ENCODE data around the gene ANKRD13D. TPM values are rescaled to one million over a fixed set of nuclear protein-coding genes. Genes with fewer than 3 reads are reported as not detected.

ANKRD13D gene
- total RNA-seq, 1 donor from 2014 or later: 110 TPM

- DNase-seq (ENCODE audit: low spot score): no peak
Observed at GRCh38 chr11:67273260-67273990, 15.7 kb upstream of the ANKRD13D start.

DNA sequence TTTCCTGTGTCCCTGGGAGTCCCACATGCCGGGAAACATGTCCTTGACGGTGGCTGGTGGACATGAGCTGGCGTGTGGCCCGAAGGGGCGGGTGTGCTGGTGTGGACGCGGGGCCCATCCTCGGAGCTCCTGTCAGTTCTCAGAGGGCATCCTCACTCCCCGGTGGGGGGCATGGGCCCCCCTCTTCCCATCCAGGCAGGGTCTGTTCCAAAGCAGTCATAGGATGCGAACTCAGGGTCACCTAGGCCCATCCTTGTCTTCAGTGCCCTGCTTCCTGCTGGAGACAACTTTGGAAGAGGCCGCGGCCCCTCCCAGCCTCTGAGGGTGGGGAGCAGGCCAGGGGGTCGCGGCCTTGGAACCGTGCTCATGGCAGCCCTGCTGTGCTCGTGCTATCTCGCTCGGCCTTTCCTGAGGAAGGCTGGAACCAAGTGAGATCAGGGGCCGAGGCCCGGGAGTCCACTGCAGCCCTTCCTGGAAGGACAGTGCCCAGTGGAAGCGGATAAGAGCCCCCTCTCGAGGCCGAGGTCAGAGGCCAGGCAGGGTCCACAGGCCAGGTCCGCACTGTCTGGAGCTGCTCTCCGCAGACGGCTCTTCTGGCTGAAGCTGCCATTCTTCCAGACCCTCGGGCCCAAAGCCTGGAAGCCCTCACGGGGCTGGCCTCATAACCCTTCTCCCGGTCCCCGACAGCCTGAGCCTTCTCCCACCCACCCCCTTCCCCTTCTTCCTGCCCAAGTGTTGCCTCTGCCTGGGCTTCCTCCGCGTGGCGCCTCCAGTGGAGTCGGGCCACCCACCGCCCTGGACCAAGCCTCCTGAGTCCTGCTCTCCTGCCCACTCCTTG lies 14.1 kb upstream of the ANKRD13D start:
- no peak for DNase-seq (ENCODE audit: low spot score)

GRCh38 chr11:67275606-67276409 lies 13.3 kb upstream of the ANKRD13D start:
- DNase-seq (ENCODE audit: low spot score): no peak

DNA sequence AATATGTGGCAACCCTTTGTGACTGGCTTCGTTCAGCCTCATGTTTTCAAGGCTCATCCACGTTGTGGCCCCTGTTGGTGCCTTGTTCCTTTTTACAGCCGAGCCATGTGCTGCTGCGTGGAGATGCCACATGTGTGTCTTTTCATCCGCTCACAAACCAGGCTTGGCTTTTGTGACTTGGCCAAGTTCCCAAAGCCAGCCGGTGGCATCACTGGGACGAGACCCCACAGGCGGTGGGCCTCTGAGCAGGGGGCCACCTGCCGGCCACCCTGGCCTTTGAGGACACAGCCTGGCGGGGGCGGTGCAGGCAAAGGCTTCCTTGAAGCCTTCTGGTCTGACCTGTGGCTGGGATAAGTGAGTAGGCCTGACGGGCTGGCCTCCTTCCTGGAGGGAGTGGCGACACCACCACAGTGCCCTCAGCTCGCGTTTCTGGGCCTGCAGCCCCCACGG lies 12.3 kb upstream of the ANKRD13D start:
- DNase-seq (ENCODE audit: low spot score): no peak

GRCh38 chr11:67277231-67277961 lies 11.7 kb upstream of the ANKRD13D start:
- DNase-seq (ENCODE audit: low spot score): peak; percentile 90

DNA sequence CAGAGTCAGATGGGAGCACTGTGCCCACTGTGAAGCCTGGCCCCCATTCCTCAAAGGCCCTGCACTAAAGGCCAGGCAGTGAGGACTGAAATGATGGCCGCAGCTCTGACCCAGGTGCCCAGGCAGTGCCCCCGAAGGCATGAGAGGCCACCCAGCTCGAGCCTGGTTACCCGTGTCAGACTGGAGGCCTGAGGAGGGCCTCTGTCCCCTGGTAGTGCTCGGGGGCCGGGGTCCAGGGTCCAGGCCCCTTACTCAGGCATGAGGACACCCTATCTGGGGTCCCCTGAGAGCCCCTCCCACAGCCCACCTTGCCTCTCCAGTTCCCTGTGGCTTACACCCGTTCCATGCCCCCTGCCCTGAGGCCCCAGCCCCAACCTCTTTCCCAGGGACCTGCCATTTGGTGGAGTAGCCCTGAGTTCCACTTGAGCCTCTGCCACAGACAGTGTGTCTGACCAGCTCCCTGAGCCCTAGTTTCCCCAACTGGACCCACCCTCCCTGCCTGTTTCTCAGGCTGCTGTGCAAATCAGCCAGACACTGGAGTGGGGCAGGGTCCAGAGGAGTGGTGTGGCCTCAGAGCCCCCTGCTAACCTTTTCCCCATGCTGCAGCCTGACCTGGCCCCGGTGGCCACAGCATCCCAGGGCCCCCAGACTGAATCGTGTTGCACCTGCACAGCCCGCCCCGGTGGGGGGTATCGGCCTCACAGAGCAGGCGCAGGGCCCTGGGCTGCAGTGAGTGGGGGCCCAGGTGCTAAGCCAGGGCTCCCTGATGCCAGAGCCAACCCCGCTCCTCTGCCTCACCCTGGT lies 10.8 kb upstream of the ANKRD13D start:
- no peak for DNase-seq (ENCODE audit: low spot score)

GRCh38 chr11:67278939-67279588 lies 10.0 kb upstream of the ANKRD13D start:
- no peak for DNase-seq (ENCODE audit: low spot score)

DNA sequence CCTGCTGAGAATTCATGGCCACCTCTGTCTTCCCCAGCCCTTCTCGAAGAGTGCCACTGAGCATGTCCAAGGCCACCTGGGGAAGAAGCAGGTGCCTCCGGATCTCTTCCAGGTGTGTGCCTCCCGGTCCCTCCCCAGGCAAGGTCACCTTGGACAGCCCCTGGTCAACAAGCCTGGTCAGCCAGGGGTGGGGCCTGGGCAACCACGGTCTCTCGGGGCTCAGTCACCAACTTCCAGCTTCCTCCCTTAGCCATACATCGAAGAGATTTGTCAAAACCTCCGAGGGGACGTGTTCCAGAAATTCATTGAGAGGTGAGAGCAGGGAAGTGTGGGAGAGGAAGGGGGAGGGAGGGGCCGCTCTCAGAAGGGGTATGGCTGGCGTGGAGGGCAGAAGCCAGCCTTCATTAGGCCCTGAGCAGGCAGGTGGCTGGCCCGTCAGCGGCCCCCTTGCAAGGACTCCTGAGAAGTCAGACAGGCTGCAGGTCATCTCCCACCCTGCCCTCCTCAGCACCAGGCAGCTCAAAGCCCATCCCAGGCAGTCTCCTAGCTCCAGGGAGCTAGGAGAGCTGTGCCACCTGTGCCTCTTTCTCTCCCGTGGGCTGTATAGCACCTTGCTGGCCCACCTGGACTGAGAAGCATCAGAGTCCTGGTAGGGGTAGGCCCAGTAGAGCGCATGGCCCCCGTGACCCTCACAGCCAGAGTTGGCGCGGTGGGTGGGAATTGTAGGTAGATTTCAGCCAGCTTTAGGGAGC lies 9.3 kb upstream of the ANKRD13D start:
- no peak for DNase-seq (ENCODE audit: low spot score)

DNA sequence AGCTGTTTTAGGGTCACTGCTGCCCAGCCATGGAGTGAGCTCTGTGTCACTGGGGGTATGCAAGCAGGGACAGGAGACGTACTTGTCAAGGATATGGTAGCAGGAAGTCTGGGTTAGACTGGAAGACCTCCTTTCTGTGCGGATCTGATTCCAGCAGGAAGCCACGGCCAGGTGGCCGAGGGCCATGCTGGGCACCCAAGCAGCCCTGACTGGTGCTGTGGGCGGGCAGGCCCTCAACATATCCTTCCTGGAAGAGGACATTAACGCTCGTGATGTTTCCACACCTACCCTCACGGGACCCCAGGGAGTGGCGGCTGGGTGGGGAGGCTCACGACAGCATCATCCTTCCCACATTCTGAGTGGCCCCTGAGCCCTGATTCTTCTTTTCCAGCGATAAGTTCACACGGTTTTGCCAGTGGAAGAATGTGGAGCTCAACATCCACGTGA lies 8.7 kb upstream of the ANKRD13D start:
- DNase-seq (ENCODE audit: low spot score): no peak

DNA sequence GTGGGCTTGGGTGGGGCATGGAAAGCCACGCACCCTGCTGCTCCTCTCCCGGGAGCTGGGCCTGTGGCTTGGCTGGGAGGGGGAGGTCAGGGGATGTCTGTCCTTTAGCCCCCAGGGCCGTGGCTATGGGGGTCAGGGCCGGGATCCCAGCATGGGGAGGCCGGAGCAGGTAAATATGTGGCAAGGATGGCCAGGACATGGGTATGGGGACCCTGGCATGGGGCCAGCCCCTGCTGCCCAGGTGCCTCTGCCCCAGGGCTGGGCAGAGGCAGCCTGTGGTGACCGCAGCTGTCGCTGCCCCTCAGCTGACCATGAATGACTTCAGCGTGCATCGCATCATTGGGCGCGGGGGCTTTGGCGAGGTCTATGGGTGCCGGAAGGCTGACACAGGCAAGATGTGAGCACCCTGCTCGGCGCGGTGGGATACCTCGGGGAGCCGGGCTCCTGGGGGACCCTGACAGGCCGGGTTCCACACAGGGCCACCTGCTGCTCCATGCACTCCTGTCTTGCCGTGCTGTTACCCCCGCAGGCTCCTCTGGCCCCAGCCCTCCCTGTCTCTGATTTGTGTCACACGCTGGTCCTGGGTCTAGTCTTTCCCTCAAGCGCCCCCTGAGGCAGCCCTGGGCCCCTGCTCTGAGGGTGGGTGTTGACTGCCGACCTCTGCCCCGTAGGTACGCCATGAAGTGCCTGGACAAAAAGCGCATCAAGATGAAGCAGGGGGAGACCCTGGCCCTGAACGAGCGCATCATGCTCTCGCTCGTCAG lies 8.1 kb upstream of the ANKRD13D start:
- no peak for DNase-seq (ENCODE audit: low spot score)

GRCh38 chr11:67281552-67282150 lies 7.5 kb upstream of the ANKRD13D start:
- DNase-seq (ENCODE audit: low spot score): no peak

- no peak for DNase-seq (ENCODE audit: low spot score)
Observed at GRCh38 chr11:67282155-67282875, 6.8 kb upstream of the ANKRD13D start.

DNA sequence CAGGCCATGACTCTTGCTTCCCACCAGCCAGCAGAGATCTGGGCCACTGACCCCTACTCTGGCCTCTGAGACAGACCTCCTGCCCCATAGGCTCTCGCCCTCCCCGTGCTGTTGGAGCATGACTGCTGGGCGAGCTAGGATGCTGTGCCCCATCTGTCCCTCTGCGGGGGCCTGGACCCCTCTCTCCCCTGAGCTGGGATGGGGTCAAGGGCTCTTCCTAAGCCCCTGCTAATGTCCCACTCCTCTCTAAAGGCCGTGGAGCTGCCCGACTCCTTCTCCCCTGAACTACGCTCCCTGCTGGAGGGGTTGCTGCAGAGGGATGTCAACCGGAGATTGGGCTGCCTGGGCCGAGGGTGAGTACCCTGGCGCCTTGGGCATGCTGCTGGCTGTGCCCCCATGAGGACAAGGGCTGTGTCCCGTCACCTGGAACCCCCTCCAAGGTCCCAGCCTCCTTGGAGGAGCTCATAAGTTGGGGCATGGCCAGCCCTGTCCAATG lies 6.2 kb upstream of the ANKRD13D start:
- no peak for DNase-seq (ENCODE audit: low spot score)

DNA sequence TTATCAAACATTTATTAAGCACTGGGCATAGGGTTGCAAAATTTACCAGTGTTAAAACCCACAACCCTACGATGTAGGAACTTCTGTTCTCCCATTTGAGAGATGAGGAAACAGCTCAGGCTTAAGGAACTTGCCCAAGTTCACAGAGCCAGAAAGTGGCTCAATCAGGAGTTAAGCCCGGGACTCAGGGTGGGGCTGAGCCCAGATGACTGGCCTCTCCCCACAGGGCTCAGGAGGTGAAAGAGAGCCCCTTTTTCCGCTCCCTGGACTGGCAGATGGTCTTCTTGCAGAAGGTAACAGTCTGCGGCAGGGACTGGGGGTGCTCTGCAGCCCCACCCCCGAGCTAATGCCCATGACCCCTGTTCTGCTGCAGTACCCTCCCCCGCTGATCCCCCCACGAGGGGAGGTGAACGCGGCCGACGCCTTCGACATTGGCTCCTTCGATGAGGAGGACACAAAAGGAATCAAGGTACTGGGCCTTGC lies 5.6 kb upstream of the ANKRD13D start:
- DNase-seq (ENCODE audit: low spot score): no peak

- DNase-seq (ENCODE audit: low spot score): no peak
Observed at GRCh38 chr11:67284811-67285540, 4.1 kb upstream of the ANKRD13D start.

Measured in ureter (tissue), 1 donor.